ENCODE measurements around the gene ZNF782.
"Not testable (repeated sequence)": the region's sequence is repeated elsewhere in the genome, so short reads cannot be mapped to it uniquely, and the experiment has no call there.

ZNF782 gene

DNA sequence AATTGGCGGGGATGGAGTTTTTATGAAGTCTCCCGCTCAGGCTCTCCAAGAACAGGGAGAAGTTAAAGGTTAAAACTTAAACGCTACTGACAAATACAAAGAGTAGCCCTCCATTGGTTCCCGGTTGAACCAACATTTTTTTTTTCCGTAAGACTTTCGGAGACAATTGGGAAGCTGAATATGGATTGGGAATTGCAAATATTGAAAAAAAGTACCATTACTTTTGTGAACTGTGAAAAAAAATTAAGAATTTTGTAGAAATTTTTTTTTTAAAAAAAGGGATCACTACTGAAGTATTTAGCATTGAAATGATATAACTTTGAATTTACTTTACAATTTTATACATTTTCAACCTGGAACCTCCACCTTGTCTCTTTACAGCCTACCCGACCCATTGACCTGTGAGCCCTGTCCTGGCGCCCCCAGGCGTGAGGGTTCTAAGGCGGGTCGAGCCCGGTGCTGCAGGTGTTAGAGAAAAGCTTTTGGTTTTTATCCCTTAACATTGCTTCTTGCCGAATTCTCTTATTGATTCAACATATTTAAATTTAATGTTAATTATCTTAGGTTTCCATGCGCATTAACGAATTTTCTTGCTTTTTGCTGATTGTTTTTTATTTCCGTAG lies 448 bp upstream of the ZNF782 start:
- H3K4me3 ChIP-seq (ENCODE audit: low read depth, low read length), result peak overlapping the region; percentile 91
- CTCF ChIA-PET, result interaction anchor here (1.7 to 8.1 kb wide), 6 partner anchors 10 to 761 kb away, joined by 6 to 197 read pairs (median 14); no protein-coding TSS in a partner anchor
- TF ChIP-seq, protein P1, sequence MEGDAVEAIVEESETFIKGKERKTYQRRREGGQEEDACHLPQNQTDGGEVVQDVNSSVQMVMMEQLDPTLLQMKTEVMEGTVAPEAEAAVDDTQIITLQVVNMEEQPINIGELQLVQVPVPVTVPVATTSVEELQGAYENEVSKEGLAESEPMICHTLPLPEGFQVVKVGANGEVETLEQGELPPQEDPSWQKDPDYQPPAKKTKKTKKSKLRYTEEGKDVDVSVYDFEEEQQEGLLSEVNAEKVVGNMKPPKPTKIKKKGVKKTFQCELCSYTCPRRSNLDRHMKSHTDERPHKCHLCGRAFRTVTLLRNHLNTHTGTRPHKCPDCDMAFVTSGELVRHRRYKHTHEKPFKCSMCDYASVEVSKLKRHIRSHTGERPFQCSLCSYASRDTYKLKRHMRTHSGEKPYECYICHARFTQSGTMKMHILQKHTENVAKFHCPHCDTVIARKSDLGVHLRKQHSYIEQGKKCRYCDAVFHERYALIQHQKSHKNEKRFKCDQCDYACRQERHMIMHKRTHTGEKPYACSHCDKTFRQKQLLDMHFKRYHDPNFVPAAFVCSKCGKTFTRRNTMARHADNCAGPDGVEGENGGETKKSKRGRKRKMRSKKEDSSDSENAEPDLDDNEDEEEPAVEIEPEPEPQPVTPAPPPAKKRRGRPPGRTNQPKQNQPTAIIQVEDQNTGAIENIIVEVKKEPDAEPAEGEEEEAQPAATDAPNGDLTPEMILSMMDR (IDR thresholded peaks at IDR 0.05; ENCODE audit: insufficient read depth, low read length, missing control alignments), result no peak
- POLR2A ChIA-PET, result no interaction called here
- no peak for DNase-seq (ENCODE audit: low read depth, low spot score)

DNA sequence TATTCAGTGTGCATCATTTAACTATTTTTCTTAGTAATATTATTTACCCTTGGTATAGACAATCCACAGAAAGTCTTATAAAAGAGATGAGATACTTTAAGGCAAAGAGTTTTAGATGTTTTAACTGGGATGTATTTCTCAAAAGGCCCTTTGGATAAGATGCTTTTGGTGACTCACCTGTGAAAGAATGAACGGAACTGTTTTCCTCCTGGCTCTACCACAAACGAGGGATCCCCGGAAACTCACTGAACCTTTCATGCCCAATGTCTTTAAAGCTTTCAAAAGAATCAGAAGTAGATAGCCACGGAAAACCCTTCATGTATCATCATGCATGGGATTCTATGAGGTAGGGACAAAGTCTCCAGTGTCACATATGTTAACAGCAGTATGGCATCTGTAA lies 1.6 kb downstream of the ZNF782 start:
- POLR2A ChIA-PET, result no interaction called here
- H3K4me3 ChIP-seq (ENCODE audit: low read depth, low read length), result no peak overlapping the region
- TF ChIP-seq, protein P1 (IDR thresholded peaks at IDR 0.05; ENCODE audit: insufficient read depth, low read length, missing control alignments), result no peak
- CTCF ChIA-PET, result interaction anchor here (8.1 kb wide), 1 partner anchor 549 kb away, joined by 197 read pairs; no protein-coding TSS in a partner anchor
- DNase-seq (ENCODE audit: low read depth, low spot score), result no peak

DNA sequence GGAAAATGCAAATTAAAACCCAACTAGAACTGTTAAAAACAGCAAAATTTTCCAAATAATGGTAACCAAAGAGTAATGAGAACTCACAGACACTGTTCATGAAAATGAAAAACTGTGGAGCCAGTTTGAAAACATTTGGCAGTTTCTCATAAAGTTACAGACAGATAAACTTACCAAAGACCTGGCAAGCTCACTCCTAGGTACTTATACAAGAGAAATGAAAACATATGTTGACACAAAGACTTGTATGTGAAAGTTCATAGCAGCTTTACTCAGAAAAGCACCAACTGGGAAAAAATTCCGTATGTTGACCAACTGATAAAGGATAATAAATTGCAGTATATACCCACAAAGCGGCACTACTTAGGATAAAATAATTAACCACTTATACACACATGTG lies 10.3 kb downstream of the ZNF782 start:
- CTCF ChIA-PET, result interaction anchor here (2.7 kb wide), 1 partner anchor 13 kb away, joined by 10 read pairs; no protein-coding TSS in a partner anchor
- TF ChIP-seq, protein P1 (IDR thresholded peaks at IDR 0.05; ENCODE audit: insufficient read depth, low read length, missing control alignments), result no peak
- no peak overlapping the region for H3K4me3 ChIP-seq (ENCODE audit: low read depth, low read length)
- POLR2A ChIA-PET, result no interaction called here
- no peak for DNase-seq (ENCODE audit: low read depth, low spot score)

DNA sequence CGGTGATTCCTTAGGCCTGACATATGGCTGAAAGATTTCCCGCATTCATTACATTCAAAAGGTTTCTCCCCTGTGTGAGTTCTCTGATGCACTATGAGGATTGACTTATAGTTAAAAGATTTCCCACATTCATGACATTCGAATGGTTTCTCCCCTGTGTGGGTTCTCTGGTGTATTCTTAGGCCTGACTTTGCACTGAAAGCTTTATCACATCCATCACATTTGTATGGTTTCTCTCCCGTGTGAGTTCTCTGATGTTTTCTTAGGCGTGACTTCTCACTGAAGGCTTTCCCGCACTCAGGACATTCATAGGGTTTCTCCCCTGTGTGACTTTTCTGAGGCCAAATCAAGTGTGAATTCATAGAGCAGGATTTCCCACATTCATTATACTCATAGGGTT lies 35.8 kb downstream of the ZNF782 start:
- H3K4me3 ChIP-seq (ENCODE audit: low read depth, low read length), result no peak overlapping the region
- no peak for DNase-seq (ENCODE audit: low read depth, low spot score)
- CTCF ChIA-PET, result no interaction called here
- TF ChIP-seq, protein P1 (IDR thresholded peaks at IDR 0.05; ENCODE audit: insufficient read depth, low read length, missing control alignments), result no peak
- POLR2A ChIA-PET, result no interaction called here

DNA sequence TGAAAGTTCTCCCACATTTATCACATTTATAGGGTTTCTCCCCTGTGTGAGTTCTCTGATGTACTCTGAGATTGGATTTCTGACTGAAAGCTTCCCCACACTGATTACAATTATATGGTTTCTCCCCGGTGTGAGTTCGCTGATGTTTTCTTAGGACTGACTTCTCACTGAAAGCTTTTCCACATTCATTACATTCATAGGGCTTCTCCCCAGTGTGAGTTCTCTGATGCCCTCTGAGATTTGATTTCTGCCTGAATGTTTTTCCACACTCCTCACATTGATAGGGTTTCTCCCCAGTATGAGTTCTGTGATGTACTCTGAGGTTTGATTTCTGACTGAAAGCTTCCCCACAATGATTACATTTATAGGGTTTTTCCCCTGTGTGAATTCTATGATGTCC lies 36.3 kb downstream of the ZNF782 start:
- no peak overlapping the region for H3K4me3 ChIP-seq (ENCODE audit: low read depth, low read length)
- ChIA-PET POLR2A (no interaction called here), CTCF (no interaction called here)
- TF ChIP-seq, protein P1 (IDR thresholded peaks at IDR 0.05; ENCODE audit: insufficient read depth, low read length, missing control alignments), result no peak
- no peak for DNase-seq (ENCODE audit: low read depth, low spot score)

DNA sequence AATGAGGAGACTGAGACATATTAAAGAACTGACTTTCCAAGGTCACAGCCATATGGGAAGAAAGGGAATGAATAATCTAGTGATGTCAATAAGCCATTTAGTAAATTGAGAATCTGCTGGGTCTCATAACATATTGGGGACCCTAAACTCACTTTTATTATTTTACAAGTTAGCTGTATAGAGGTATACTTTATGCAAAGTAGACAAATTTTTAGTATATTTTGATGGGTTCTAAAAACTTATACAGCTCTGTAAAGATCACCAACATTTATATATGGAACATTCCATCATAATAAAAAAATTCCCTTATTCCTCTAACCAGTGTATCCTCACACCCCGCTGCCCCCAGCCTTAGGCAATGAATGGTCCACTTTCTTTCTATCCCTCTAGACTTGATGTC lies 40.7 kb downstream of the ZNF782 start:
- TF ChIP-seq, protein P1 (IDR thresholded peaks at IDR 0.05; ENCODE audit: insufficient read depth, low read length, missing control alignments), result no peak
- ChIA-PET POLR2A (no interaction called here), CTCF (no interaction called here)
- H3K4me3 ChIP-seq (ENCODE audit: low read depth, low read length), result no peak overlapping the region
- no peak for DNase-seq (ENCODE audit: low read depth, low spot score)

DNA sequence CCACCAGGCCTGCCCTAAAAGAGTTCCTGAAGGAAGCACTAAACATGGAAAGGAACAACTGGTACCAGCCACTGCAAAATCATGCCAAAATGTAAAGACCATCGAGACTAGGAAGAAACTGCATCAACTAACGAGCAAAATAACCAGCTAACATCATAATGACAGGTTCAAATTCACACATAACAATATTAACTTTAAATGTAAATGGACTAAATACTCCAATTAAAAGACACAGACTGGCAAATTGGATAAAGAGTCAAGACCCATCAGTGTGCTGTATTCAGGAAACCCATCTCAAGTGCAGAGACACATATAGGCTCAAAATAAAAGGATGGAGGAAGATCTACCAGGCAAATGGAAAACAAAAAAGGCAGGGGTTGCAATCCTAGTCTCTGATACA lies 55.4 kb downstream of the ZNF782 start:
- CTCF ChIA-PET; H3K4me3 ChIP-seq (ENCODE audit: low read depth, low read length); POLR2A ChIA-PET; DNase-seq (ENCODE audit: low read depth, low spot score): not testable (repeated sequence)

Data from AG04449 (cell line).